Activated T-cell treated with anti-CD3 and anti-CD28 coated beads, Interleukin-2, amount 50 U/mL, for 4 hours (primary cell): ENCODE measurements around the gene DHFR2. TPM values are rescaled to one million over a fixed set of nuclear protein-coding genes. Genes with fewer than 3 reads are reported as not detected.
"Not testable (repeated sequence)": the region's sequence is repeated elsewhere in the genome, so short reads cannot be mapped to it uniquely, and the experiment has no call there.

Source experiments
- ATAC-seq, 2 donors: fragments of 200-7000 bp; cut with Tn5 transposase; one replicate each; pipeline ENCODE4 v1.10.0; 2021
- DNase-seq: peaks from one replicate; pipeline ENCODE4 v3.0.0-alpha.2; 2020
- H3K27me3 Mint-ChIP-seq: one replicate; pipeline ENCODE4 v1.8.0; 2021; ENCODE audit warnings: low read depth, mixed read lengths
- H3K36me3 Mint-ChIP-seq: one replicate; pipeline ENCODE4 v1.8.0; 2022; ENCODE audit warnings: mixed read lengths; ENCODE audit not compliant: insufficient read depth
- H3K4me1 Mint-ChIP-seq: one replicate; pipeline ENCODE4 v1.8.0; 2021; ENCODE audit warnings: low read depth, mixed read lengths
- H3K4me3 Mint-ChIP-seq: one replicate; pipeline ENCODE4 v1.8.0; 2021; ENCODE audit warnings: mild to moderate bottlenecking, moderate library complexity, mixed read lengths
- H3K9me3 Mint-ChIP-seq: one replicate; pipeline ENCODE4 v1.8.0; 2021; ENCODE audit warnings: mixed read lengths
- total RNA-seq, 3 donors: library from RNA; stranded (reverse); gene quantifications; one replicate each; pipeline ENCODE4 v1.2.1, GENCODE V29; 2021

DHFR2 gene
- total RNA-seq, 3 donors from 2014 or later: 5.2 to 7.5 (median 7.1) TPM

GRCh38 chr3:94044100-94044936 lies 18.4 kb downstream of the DHFR2 start:
- not testable (repeated sequence) for H3K27me3 Mint-ChIP-seq

DNA sequence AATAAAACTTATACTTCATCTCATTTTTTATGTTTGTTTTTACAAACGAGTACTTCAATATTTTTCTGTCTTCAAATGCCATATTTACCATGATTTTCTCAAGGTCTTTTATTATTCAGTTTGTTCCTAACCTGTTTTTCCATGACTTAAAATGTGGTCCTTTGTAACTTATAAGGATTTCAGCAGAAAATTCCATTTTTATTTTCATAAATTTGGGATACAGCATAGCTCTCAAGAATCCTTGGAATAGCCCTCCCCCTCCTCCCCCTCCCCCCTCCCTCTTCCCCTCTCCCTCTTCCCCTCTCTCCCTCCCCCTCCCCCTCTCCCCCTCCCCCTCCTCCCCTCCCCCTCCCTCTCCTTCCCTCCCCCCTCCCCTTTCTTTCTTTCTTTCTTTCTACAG lies 19.4 kb downstream of the DHFR2 start:
- Mint-ChIP-seq H3K9me3 (no peaks in the 10 kb centered on the region), H3K36me3 (peaks cover 2% of the 10 kb centered on the region), H3K27me3 (no peaks in the 10 kb centered on the region), H3K4me1 (no peaks in the 10 kb centered on the region), H3K4me3 (no peak overlapping the region)
- ATAC-seq (no peak), DNase-seq (no peak)

More at GRCh38 chr3:94044100-94044936, 18.4 kb downstream of the DHFR2 start:
- not testable (repeated sequence) for H3K4me3 Mint-ChIP-seq, H3K36me3 Mint-ChIP-seq, H3K9me3 Mint-ChIP-seq, H3K4me1 Mint-ChIP-seq, ATAC-seq, DNase-seq

DNA sequence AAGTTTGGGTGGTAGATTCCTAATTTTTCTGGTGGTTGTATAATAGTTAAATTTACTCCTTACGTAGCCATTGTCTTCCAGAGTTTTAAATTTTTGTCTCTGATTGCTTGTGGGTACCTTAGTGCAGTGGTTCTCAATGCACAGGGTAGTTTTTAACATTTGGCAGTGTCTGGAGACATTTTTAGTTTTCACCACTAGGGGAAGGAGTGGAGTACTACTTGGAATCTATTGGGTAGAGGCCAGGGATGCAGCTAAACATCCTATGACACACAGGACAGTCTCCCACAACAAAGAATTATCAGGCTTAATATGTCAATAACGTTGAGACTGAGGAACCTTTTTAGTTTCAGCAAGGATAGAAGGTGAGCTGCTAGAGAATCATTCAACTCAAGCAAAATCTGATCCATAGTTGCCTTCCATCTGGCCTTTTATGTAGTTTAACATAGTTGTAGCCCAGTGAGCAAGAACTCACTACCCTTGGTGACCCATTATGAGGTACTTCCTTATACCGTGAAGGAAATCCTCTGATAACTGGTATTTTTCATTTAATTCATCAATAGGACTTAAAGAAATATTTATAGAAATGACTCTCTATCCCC lies 25.7 kb downstream of the DHFR2 start:
- DNase-seq (no peak), ATAC-seq (no peak)
- no peak overlapping the region for H3K4me3 Mint-ChIP-seq
- no peaks in the 10 kb centered on the region for H3K4me1 Mint-ChIP-seq
- H3K27me3 Mint-ChIP-seq: no peaks in the 10 kb centered on the region
- H3K36me3 Mint-ChIP-seq: peaks cover 5% of the 10 kb centered on the region
- no peaks in the 10 kb centered on the region for H3K9me3 Mint-ChIP-seq

DNA sequence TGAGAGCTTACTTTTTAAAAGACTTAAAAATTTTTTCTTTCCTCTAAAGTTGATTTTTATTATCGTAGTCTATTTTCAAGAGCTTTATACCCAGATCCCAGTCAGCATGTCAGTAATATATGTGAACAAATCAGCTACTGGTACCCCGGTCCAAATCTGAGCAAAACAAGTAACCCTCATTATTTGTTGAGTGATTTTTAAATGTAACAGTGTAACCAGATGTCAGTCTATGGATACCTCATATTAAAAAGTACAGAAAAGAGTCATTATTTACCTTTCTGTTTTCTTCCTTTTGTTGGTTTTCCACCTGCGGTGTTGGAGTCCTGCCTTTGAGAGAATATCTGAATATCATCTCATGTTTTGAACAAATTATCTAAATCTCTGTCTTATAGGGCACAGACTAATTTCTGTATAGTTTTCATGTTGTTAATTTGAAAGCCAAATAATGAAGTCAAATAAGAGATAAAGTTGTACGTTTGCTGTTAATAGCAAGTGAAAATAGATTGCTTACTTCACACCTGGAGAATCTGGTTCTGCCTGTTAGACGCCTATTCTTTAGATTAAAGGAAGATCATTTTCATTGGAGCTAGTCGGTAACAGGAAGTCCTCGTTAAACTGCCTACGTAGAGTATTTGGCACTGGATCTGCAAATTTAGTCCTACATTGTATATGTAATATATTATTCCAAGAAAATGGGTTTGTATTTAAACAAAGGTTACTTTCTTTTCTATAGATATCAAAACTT lies 34.5 kb downstream of the DHFR2 start, which contains the start of gene STX19:
Gene STX19, minus strand, starts transcription at position 505 of the 745 bp plus-strand sequence. CDS start 13,328 bp downstream, outside the sequence.
- no peaks in the 10 kb centered on the region for H3K9me3 Mint-ChIP-seq
- ATAC-seq: no peak
- H3K27me3 Mint-ChIP-seq: no peaks in the 10 kb centered on the region
- no peaks in the 10 kb centered on the region for H3K36me3 Mint-ChIP-seq
- H3K4me1 Mint-ChIP-seq: no peaks in the 10 kb centered on the region
- DNase-seq: no peak
- H3K4me3 Mint-ChIP-seq: no peak within 1 kb of the TSS

GRCh38 chr3:94026623-94027022 lies 36.1 kb downstream of the DHFR2 start:
- DNase-seq: no peak
- Mint-ChIP-seq H3K36me3 (no peaks in the 10 kb centered on the region), H3K9me3 (no peaks in the 10 kb centered on the region), H3K27me3 (no peaks in the 10 kb centered on the region), H3K4me1 (no peaks in the 10 kb centered on the region), H3K4me3 (no peak overlapping the region)
- ATAC-seq: no peak

GRCh38 chr3:94024385-94024784 lies 38.3 kb downstream of the DHFR2 start:
- H3K9me3 Mint-ChIP-seq: no peaks in the 10 kb centered on the region
- no peaks in the 10 kb centered on the region for H3K36me3 Mint-ChIP-seq
- ATAC-seq (no peak), DNase-seq (no peak)
- H3K4me3 Mint-ChIP-seq: no peak overlapping the region
- H3K4me1 Mint-ChIP-seq: no peaks in the 10 kb centered on the region
- no peaks in the 10 kb centered on the region for H3K27me3 Mint-ChIP-seq

GRCh38 chr3:94020293-94020692 lies 42.4 kb downstream of the DHFR2 start:
- Mint-ChIP-seq H3K4me1 (no peaks in the 10 kb centered on the region), H3K36me3 (peaks cover 3% of the 10 kb centered on the region), H3K9me3 (no peaks in the 10 kb centered on the region), H3K27me3 (no peaks in the 10 kb centered on the region), H3K4me3 (no peak overlapping the region)
- DNase-seq (no peak), ATAC-seq (no peak)

GRCh38 chr3:94019659-94020058 lies 43.1 kb downstream of the DHFR2 start:
- Mint-ChIP-seq H3K36me3 (peaks cover 3% of the 10 kb centered on the region), H3K27me3 (no peaks in the 10 kb centered on the region), H3K9me3 (no peaks in the 10 kb centered on the region), H3K4me1 (peaks cover 5% of the 10 kb centered on the region), H3K4me3 (no peak overlapping the region)
- ATAC-seq: no peak
- no peak for DNase-seq

DNA sequence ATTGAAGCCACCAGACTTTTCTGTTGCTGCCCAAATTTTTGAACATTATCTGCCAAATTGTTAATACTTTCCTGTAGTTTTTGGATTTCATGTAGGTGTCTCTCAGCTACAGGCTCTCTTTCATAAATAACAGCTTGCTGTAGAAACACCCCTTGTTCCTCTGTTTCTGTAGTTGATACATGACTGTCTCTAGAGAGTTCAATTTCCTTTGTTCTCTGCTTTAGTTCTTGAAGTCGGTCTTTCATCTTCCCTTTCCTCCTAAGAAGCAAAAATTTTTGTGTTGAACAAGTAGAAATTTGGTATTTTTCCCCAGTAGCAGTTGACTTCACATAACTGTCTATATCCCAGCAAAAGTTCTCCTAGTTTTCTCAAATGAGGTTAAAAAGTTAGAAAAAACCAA lies 47.7 kb downstream of the DHFR2 start:
- peaks cover 3% of the 10 kb centered on the region for H3K36me3 Mint-ChIP-seq
- ATAC-seq (no peak), DNase-seq (no peak)
- H3K4me3 Mint-ChIP-seq: no peak overlapping the region
- H3K9me3 Mint-ChIP-seq: no peaks in the 10 kb centered on the region
- peaks cover 24% of the 10 kb centered on the region for H3K4me1 Mint-ChIP-seq
- no peaks in the 10 kb centered on the region for H3K27me3 Mint-ChIP-seq

DNA sequence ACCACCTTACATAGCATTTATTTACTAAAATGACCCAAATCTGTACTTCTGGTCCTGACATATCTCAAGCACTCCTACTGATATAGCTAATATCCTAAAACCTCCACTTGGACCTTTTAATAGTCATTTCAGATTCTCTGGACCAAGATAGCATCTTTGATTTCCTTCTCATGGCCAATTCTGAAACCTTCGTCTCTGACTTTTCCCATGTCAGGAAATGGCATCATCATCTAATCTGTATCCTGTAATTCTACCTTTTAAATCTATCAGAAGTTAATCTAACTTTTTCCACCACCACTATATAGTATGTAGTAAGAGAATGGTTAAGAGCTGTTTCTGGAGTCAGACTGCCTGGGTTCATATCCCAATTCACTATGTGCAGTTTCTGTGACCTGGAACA lies 50.5 kb downstream of the DHFR2 start:
- no peak for DNase-seq
- H3K27me3 Mint-ChIP-seq: no peaks in the 10 kb centered on the region
- H3K4me1 Mint-ChIP-seq: peaks cover 24% of the 10 kb centered on the region
- ATAC-seq: no peak
- no peaks in the 10 kb centered on the region for H3K9me3 Mint-ChIP-seq
- H3K4me3 Mint-ChIP-seq: peak overlapping the region; percentile 9
- no peaks in the 10 kb centered on the region for H3K36me3 Mint-ChIP-seq

DNA sequence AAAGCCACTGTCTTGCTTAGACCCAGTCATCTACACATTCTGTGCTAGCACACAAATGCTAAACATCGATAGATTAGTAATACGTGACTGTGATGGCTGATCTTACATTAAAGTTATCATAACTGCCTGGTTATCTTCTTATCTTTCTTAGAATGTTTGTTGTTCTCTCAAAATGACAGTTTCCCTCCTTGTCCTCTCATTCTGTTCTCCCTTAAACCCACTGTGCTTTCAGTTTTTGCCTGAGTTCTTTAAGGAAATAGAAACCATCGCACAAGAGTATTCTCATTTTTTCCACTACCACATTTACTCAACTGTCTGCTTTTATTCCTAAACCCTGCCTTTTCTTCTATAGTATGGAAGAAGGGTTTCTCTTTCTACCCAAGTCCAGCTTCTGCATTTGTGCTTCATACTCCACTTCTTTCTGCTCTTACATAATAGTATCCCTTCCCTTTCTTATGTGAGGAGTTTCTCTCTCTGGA lies 51.4 kb downstream of the DHFR2 start:
- Mint-ChIP-seq H3K27me3 (no peaks in the 10 kb centered on the region), H3K9me3 (no peaks in the 10 kb centered on the region), H3K36me3 (no peaks in the 10 kb centered on the region), H3K4me3 (no peak overlapping the region), H3K4me1 (peaks cover 24% of the 10 kb centered on the region)
- DNase-seq (no peak), ATAC-seq (peak; percentile 91 to 93)

- H3K4me1 Mint-ChIP-seq: peaks cover 18% of the 10 kb centered on the region
- no peaks in the 10 kb centered on the region for H3K9me3 Mint-ChIP-seq
- H3K4me3 Mint-ChIP-seq: no peak overlapping the region
- ATAC-seq: no peak
- H3K27me3 Mint-ChIP-seq: no peaks in the 10 kb centered on the region
- H3K36me3 Mint-ChIP-seq: no peaks in the 10 kb centered on the region
- DNase-seq: no peak
Observed at GRCh38 chr3:94009608-94010007, 53.1 kb downstream of the DHFR2 start.

DNA sequence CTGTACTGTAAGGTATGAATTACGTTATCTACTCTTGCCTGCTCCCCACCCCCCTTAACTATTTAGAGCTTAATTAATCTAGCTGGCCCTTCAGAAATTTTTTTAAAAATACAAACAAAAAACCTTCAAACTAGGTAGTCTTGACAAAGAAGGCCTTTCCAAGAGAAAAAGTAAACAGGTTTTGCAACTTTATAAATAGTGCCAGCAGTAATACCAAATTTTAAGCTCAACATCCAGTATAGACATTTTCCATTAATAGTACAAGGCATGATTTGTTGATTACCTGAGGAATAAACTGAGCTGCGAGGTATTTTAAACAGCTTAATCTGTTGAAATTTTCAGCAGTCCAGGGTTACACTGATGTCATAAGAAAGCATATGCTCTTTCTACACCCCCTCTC lies 54.5 kb downstream of the DHFR2 start:
- H3K9me3 Mint-ChIP-seq: no peaks in the 10 kb centered on the region
- ATAC-seq: no peak
- H3K4me3 Mint-ChIP-seq: no peak overlapping the region
- no peak for DNase-seq
- no peaks in the 10 kb centered on the region for H3K27me3 Mint-ChIP-seq
- no peaks in the 10 kb centered on the region for H3K36me3 Mint-ChIP-seq
- H3K4me1 Mint-ChIP-seq: peaks cover 19% of the 10 kb centered on the region
